SK-N-SH treated with all-trans-retinoic acid at 6 μM for 48 hours (cell line): Measurements from ENCODE around the gene ADCYAP1R1.

ENCODE experiments used
- ATAC-seq: fragments of 200-7000 bp; cut with Tn5 transposase; 3 replicates; pipeline ENCODE4 v1.9.1; 2020; ENCODE audit warnings: mild to moderate bottlenecking, moderate library complexity
- ARNTL ChIP-seq: fragments of 450-650 bp; formaldehyde crosslinking; IDR thresholded peaks from 2 replicates; pipeline ENCODE4 v1.5.0; 2020; ENCODE audit warnings: low read depth, mild to moderate bottlenecking, moderate library complexity, borderline replicate concordance
- CSDC2 ChIP-seq: fragments of 250-450 bp; sonication (Bioruptor Pico); IDR thresholded peaks from 2 replicates; pipeline ENCODE4 v1.5.0; 2020; ENCODE audit warnings: mild to moderate bottlenecking, moderate library complexity
- ESRRG ChIP-seq: fragments of 250-450 bp; sonication (Bioruptor Pico); IDR thresholded peaks from 2 replicates; pipeline ENCODE4 v1.6.1; 2021; ENCODE audit warnings: mild to moderate bottlenecking
- GLIS3 ChIP-seq: fragments of 250-450 bp; sonication (Bioruptor Pico); IDR thresholded peaks from 2 replicates; pipeline ENCODE4 v1.5.0; 2020; ENCODE audit warnings: mild to moderate bottlenecking, moderate library complexity
- ISL1 ChIP-seq: fragments of 250-450 bp; sonication (Bioruptor Pico); IDR thresholded peaks from 2 replicates; pipeline ENCODE4 v2.1.2; 2022; ENCODE audit warnings: mild to moderate bottlenecking, moderate library complexity
- OSR1 ChIP-seq: fragments of 250-450 bp; sonication (Bioruptor Pico); IDR thresholded peaks from 2 replicates; pipeline ENCODE4 v1.8.0; 2022; ENCODE audit warnings: moderate library complexity, mild to moderate bottlenecking, inconsistent platforms
- PPARA ChIP-seq: fragments of 250-450 bp; sonication (Bioruptor Pico); IDR thresholded peaks from 2 replicates; pipeline ENCODE4 v1.5.0; 2020; ENCODE audit warnings: mild to moderate bottlenecking, borderline replicate concordance
- RARB ChIP-seq: fragments of 250-450 bp; sonication (Bioruptor Pico); IDR thresholded peaks from 2 replicates; pipeline ENCODE4 v1.8.0; 2021; ENCODE audit warnings: mild to moderate bottlenecking, moderate library complexity
- SNAI2 ChIP-seq: fragments of 250-450 bp; sonication (Bioruptor Pico); IDR thresholded peaks from 2 replicates; pipeline ENCODE4 v1.5.0; 2020; ENCODE audit warnings: mild to moderate bottlenecking, moderate library complexity
- TCF4 ChIP-seq: fragments of 250-450 bp; sonication (Bioruptor Pico); IDR thresholded peaks from 2 replicates; pipeline ENCODE4 v1.8.0; 2021; ENCODE audit warnings: mild to moderate bottlenecking, moderate library complexity, borderline replicate concordance
- TOX ChIP-seq: fragments of 250-450 bp; sonication (Bioruptor Pico); IDR thresholded peaks from 2 replicates; pipeline ENCODE4 v1.8.0; 2021; ENCODE audit warnings: mild to moderate bottlenecking, moderate library complexity, borderline replicate concordance
- ZC3H10 ChIP-seq: fragments of 250-450 bp; sonication (Bioruptor Pico); IDR thresholded peaks from 2 replicates; pipeline ENCODE4 v1.5.1; 2021; ENCODE audit warnings: mild to moderate bottlenecking, moderate library complexity
- ZFP30 ChIP-seq: fragments of 450-650 bp; formaldehyde crosslinking; IDR thresholded peaks from 2 replicates; pipeline ENCODE4 v1.5.0; 2022; ENCODE audit warnings: mild to moderate bottlenecking, moderate library complexity
- ZNF565 ChIP-seq: fragments of 450-650 bp; formaldehyde crosslinking; conservative IDR thresholded peaks from 2 replicates; pipeline ENCODE4 v1.5.0; 2020; ENCODE audit warnings: low read depth, mild to moderate bottlenecking, moderate library complexity
- ZNF70 ChIP-seq: fragments of 450-650 bp; formaldehyde crosslinking; IDR thresholded peaks from 2 replicates; pipeline ENCODE4 v1.5.0; 2020; ENCODE audit warnings: mild to moderate bottlenecking, moderate library complexity
- ZNF8 ChIP-seq: fragments of 450-650 bp; formaldehyde crosslinking; IDR thresholded peaks from 2 replicates; pipeline ENCODE4 v1.5.0; 2020; ENCODE audit warnings: mild to moderate bottlenecking, moderate library complexity
- TF ChIP-seq, protein P1 (sequence below): fragments of 250-450 bp; sonication (Bioruptor Pico); IDR thresholded peaks from 2 replicates; pipeline ENCODE4 v1.8.0; 2020; ENCODE audit warnings: mild to moderate bottlenecking, moderate library complexity, borderline replicate concordance
- TF ChIP-seq, protein P2 (sequence below): fragments of 250-450 bp; sonication (Bioruptor Pico); IDR thresholded peaks from 2 replicates; pipeline ENCODE4 v1.5.0; 2020; ENCODE audit warnings: mild to moderate bottlenecking, moderate library complexity
- TF ChIP-seq, protein P3 (sequence below): fragments of 250-450 bp; sonication (Bioruptor Pico); IDR thresholded peaks from 2 replicates; pipeline ENCODE4 v1.5.1; 2020; ENCODE audit warnings: low read depth, mild to moderate bottlenecking, moderate library complexity
- TF ChIP-seq, protein P4 (sequence below): fragments of 250-450 bp; sonication (Bioruptor Pico); IDR thresholded peaks from 2 replicates; pipeline ENCODE4 v1.8.0; 2021; ENCODE audit warnings: low read depth, mild to moderate bottlenecking, moderate library complexity, borderline replicate concordance

The ADCYAP1R1 gene

DNA sequence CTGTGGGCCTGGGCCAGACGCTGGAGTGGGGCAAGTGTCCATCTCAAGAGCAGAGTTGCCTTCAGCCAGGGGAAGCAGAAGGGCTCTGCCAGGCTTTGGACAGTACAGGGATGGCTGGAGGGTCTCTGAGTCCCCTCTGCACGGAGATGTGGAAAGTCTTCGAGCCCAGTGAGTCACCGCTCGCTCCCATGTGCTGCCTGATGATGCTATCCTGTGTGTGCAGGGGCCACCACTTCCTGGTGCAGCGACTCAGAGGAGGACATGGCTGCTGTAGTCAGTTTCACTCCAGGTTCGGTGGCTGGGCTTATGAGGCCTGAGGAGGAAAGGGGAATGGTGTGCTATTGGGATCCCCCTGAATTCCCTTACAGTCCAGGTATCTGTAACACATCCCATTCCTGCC is 6.0 kb downstream of the ADCYAP1R1 start (continued):
- no peak for TF ChIP-seq RARB (CRISPR knock-in tag)
- TF ChIP-seq GLIS3 (CRISPR knock-in tag) = no peak

DNA sequence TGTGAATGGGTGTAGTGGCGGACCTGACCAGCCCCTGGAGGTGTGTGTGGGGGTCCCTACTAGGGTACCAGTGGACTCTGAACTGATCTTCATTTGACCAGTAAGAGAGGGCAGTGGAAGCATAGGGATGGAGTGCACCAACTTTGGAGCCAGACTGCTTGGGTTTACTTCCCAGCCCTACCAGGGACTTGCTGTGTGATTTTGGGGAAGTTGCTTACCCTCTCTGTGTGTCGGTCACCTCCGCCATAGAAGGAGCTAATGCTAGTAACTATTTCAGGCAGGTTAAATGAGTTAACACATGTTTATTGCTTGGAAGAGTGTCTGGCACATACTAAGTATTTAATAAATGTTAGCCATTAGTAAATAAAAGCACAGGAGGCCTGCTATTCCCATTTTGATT is 6.6 kb downstream of the ADCYAP1R1 start:
- no peak for ATAC-seq
- TF ChIP-seq ESRRG (no peak), TOX (CRISPR knock-in tag) (no peak), OSR1 (CRISPR knock-in tag) (no peak), SNAI2 (CRISPR knock-in tag) (no peak), ZNF565 (CRISPR knock-in tag) (no peak), PPARA (CRISPR knock-in tag) (no peak), CSDC2 (no peak), TCF4 (CRISPR knock-in tag) (no peak), ZNF70 (no peak), ZFP30 (no peak), ZNF8 (CRISPR knock-in tag) (no peak), ISL1 (CRISPR knock-in tag) (no peak)
- TF ChIP-seq, protein P1, sequence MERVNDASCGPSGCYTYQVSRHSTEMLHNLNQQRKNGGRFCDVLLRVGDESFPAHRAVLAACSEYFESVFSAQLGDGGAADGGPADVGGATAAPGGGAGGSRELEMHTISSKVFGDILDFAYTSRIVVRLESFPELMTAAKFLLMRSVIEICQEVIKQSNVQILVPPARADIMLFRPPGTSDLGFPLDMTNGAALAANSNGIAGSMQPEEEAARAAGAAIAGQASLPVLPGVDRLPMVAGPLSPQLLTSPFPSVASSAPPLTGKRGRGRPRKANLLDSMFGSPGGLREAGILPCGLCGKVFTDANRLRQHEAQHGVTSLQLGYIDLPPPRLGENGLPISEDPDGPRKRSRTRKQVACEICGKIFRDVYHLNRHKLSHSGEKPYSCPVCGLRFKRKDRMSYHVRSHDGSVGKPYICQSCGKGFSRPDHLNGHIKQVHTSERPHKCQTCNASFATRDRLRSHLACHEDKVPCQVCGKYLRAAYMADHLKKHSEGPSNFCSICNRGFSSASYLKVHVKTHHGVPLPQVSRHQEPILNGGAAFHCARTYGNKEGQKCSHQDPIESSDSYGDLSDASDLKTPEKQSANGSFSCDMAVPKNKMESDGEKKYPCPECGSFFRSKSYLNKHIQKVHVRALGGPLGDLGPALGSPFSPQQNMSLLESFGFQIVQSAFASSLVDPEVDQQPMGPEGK (CRISPR knock-in tag) = no peak
- TF ChIP-seq, protein P2, sequence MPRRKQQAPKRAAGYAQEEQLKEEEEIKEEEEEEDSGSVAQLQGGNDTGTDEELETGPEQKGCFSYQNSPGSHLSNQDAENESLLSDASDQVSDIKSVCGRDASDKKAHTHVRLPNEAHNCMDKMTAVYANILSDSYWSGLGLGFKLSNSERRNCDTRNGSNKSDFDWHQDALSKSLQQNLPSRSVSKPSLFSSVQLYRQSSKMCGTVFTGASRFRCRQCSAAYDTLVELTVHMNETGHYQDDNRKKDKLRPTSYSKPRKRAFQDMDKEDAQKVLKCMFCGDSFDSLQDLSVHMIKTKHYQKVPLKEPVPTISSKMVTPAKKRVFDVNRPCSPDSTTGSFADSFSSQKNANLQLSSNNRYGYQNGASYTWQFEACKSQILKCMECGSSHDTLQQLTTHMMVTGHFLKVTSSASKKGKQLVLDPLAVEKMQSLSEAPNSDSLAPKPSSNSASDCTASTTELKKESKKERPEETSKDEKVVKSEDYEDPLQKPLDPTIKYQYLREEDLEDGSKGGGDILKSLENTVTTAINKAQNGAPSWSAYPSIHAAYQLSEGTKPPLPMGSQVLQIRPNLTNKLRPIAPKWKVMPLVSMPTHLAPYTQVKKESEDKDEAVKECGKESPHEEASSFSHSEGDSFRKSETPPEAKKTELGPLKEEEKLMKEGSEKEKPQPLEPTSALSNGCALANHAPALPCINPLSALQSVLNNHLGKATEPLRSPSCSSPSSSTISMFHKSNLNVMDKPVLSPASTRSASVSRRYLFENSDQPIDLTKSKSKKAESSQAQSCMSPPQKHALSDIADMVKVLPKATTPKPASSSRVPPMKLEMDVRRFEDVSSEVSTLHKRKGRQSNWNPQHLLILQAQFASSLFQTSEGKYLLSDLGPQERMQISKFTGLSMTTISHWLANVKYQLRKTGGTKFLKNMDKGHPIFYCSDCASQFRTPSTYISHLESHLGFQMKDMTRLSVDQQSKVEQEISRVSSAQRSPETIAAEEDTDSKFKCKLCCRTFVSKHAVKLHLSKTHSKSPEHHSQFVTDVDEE (CRISPR knock-in tag) = no peak

DNA sequence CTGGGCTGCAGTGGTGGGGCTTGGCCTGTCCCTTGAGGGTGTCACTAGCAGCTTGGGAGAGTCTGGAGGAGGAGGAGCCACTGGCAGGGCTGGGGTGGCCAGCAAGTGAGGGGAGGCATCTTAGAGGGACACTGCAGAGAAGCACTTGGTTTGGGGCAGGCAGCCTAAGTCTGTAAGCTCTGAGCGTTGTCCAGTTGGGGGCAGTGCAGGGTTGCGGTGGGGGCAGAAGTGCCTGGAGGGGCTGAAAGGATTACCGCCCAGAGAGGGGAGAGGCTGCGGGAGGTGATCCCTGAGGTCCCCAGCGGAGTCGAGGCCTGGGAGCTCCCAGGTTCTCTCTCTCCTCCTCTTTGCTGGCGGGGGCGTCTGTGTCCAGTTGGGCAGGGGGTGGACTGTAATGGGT is 7.4 kb downstream of the ADCYAP1R1 start:
- TF ChIP-seq RARB (CRISPR knock-in tag) (no peak), ZNF8 (CRISPR knock-in tag) (no peak), ISL1 (CRISPR knock-in tag) (no peak), PPARA (CRISPR knock-in tag) (no peak), ZNF70 (no peak), OSR1 (CRISPR knock-in tag) (no peak)
- TF ChIP-seq, protein P3, sequence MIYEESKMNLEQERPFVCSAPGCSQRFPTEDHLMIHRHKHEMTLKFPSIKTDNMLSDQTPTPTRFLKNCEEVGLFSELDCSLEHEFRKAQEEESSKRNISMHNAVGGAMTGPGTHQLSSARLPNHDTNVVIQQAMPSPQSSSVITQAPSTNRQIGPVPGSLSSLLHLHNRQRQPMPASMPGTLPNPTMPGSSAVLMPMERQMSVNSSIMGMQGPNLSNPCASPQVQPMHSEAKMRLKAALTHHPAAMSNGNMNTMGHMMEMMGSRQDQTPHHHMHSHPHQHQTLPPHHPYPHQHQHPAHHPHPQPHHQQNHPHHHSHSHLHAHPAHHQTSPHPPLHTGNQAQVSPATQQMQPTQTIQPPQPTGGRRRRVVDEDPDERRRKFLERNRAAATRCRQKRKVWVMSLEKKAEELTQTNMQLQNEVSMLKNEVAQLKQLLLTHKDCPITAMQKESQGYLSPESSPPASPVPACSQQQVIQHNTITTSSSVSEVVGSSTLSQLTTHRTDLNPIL (CRISPR knock-in tag) = no peak
- TF ChIP-seq, protein P2 (CRISPR knock-in tag) = no peak
- TF ChIP-seq, protein P4, sequence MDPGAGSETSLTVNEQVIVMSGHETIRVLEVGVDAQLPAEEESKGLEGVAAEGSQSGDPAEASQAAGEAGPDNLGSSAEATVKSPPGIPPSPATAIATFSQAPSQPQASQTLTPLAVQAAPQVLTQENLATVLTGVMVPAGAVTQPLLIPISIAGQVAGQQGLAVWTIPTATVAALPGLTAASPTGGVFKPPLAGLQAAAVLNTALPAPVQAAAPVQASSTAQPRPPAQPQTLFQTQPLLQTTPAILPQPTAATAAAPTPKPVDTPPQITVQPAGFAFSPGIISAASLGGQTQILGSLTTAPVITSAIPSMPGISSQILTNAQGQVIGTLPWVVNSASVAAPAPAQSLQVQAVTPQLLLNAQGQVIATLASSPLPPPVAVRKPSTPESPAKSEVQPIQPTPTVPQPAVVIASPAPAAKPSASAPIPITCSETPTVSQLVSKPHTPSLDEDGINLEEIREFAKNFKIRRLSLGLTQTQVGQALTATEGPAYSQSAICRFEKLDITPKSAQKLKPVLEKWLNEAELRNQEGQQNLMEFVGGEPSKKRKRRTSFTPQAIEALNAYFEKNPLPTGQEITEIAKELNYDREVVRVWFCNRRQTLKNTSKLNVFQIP = no peak
- no peak for ATAC-seq

DNA sequence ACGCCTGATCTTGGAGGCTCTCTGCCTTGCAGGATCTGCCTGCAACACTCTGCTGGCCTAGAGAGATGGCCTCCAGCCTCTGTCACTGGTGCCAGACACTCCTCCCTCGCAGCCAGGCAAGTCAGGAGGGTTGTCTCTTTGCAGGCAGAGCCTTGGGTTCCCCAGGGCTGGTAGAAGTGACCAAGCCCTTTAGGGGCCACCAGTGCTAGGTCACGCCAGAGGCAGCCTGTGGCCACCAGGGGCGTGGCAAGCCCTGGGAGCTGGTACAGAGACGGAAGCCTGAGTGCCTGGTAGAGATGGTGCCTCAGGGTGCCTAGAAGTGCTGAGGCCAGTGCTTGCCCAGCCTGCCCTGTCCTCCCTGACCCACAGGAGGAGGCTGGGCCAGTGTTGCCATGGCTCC is 9.1 kb downstream of the ADCYAP1R1 start:
- peak; percentile 35 for ATAC-seq
- TF ChIP-seq OSR1 (CRISPR knock-in tag) (no peak), ESRRG (no peak), ARNTL (no peak), RARB (CRISPR knock-in tag) (no peak), ZC3H10 (CRISPR knock-in tag) (no peak), ZFP30 (no peak), SNAI2 (CRISPR knock-in tag) (no peak), ZNF565 (CRISPR knock-in tag) (no peak), GLIS3 (CRISPR knock-in tag) (no peak), ZNF8 (CRISPR knock-in tag) (no peak), TCF4 (CRISPR knock-in tag) (no peak)
- TF ChIP-seq, protein P3 (CRISPR knock-in tag) = no peak
- TF ChIP-seq, protein P4 = no peak
